Peyer's patch (tissue), 4 donors: ENCODE data around the gene ADAMTS2. TPM values are rescaled to one million over a fixed set of nuclear protein-coding genes. Genes with fewer than 3 reads are reported as not detected.

Experiments
- DNase-seq, 3 donors: peaks; one replicate each; pipeline ENCODE4 v3.0.0-alpha.2; 2017 to 2019
- H3K27ac ChIP-seq, 4 donors: fragments of 200-600 bp; sonication (generic); one replicate each; pipeline ENCODE4 v1.5.1; 2016 to 2019
- H3K27me3 ChIP-seq, 2 donors: fragments of 200-600 bp; sonication (generic); one replicate each; pipeline ENCODE4 v1.5.1; 2019
- H3K36me3 ChIP-seq, 3 donors: fragments of 200-600 bp; sonication (generic); one replicate each; pipeline ENCODE4 v1.5.1; 2016 to 2019
- H3K4me1 ChIP-seq, 4 donors: fragments of 200-600 bp; sonication (generic); one replicate each; pipeline ENCODE4 v1.5.1; 2016 to 2019
- H3K4me3 ChIP-seq, 4 donors: fragments of 200-600 bp; sonication (generic); 1 replicate in 3 of 4; 2 replicates in 1 of 4; pipeline ENCODE4 v1.5.1; 2016 to 2019; ENCODE audit warnings: mild to moderate bottlenecking in 1 of 4
- H3K9me3 ChIP-seq, 4 donors: fragments of 200-600 bp; sonication (generic); one replicate each; pipeline ENCODE4 v1.5.1; 2016 to 2019; ENCODE audit warnings: mild to moderate bottlenecking in 1 of 4
- POLR2A ChIP-seq, 2 donors: fragments of 450-650 bp; IDR thresholded peaks; one replicate each; pipeline ENCODE4 v1.5.1; 2017; ENCODE audit warnings: antibody characterized with exemption in 2 of 2, mild to moderate bottlenecking in 2 of 2, moderate library complexity in 2 of 2
- total RNA-seq, 4 donors: library from RNA; depleted of rRNA; stranded (reverse); fragments of >200 nt; gene quantifications; one replicate each; pipeline ENCODE4 v1.1.0, GENCODE V29; 2016
- TF ChIP-seq, protein P1 (sequence below), 6 experiments: fragments of 450-650 bp in 4 of 6; fragments of 200-600 bp in 2 of 6; sonication (generic) in 1 of 6; IDR thresholded peaks; one replicate each; pipeline ENCODE4 v1.5.1; 2017 to 2019; ENCODE audit warnings: antibody characterized with exemption in 6 of 6, mild to moderate bottlenecking in 3 of 6, moderate library complexity in 1 of 6

Gene ADAMTS2
- total RNA-seq, 4 donors from 2014 or later, result 5.3 to 90.0 (median 9.5) TPM

DNA sequence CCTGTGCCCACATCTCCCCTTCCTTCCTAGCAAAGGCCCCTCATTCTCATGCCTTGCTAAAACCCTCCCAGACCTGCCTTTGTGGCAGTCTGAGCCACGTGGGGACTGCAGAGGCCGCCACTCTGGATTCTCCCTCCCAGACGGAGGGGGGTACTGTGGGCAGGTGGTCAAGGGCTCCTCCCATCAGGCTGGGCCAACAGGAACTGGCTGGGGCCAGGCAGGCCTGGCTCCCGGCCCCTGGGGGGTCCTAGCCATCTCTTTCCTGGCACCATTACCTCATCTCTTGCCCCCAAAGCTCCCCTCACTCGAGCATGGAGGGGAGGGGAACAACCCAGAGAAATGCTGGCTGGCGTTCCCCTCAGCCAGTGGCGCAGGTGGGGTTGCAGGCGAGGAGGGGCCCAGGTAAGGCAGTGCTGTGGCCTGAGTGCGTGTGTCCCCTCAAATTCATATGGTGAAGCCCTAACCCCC is 196.5 kb downstream of the ADAMTS2 start:
- Histone ChIP-seq H3K9me3 (no peaks in the 10 kb centered on the region), H3K27ac (no peak overlapping the region), H3K27me3 (no peaks in the 10 kb centered on the region), H3K36me3 (no peaks in the 10 kb centered on the region), H3K4me3 (no peak overlapping the region), H3K4me1 (no peaks in the 10 kb centered on the region)
- TF ChIP-seq, protein P1, sequence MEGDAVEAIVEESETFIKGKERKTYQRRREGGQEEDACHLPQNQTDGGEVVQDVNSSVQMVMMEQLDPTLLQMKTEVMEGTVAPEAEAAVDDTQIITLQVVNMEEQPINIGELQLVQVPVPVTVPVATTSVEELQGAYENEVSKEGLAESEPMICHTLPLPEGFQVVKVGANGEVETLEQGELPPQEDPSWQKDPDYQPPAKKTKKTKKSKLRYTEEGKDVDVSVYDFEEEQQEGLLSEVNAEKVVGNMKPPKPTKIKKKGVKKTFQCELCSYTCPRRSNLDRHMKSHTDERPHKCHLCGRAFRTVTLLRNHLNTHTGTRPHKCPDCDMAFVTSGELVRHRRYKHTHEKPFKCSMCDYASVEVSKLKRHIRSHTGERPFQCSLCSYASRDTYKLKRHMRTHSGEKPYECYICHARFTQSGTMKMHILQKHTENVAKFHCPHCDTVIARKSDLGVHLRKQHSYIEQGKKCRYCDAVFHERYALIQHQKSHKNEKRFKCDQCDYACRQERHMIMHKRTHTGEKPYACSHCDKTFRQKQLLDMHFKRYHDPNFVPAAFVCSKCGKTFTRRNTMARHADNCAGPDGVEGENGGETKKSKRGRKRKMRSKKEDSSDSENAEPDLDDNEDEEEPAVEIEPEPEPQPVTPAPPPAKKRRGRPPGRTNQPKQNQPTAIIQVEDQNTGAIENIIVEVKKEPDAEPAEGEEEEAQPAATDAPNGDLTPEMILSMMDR (IDR thresholded peaks at IDR 0.05), result no peak
- no peak for TF ChIP-seq POLR2A (IDR thresholded peaks at IDR 0.05)
- DNase-seq, result no peak

DNA sequence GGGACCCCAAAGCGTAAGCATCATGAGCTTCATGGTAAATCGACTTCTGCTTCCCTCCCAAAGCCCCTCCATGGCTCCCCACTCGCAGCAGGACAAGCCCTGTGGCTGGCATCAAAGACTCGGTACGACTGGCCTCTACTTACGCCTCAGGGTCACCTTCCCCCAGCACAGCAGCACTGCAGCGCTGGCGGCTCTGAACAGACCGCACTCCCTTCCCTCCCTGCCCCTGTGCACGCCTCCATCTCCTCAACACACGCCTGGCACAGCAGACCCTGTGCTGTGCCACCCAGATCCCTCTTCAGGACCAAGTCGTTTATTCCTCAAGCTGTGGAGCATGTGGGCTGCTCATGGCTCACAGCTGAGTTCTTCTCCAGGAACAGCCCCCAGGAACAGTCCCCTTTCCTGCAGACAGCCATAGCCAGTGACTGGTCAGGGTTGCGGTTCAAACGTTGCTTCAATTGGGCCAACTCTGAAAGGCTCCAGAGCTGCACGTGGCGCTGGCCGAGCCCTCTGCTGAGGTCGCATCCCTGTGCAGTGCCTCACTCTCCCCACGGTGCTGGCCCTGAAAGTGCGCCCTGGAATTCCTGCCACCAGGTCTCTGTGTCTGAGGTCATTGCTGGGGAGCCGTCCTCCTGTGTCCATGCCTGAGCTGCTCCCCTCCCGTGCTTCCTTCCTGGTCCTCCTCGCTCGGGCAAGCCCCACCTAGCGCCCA is 197.1 kb downstream of the ADAMTS2 start:
- no peak overlapping the region for H3K27ac ChIP-seq

DNA sequence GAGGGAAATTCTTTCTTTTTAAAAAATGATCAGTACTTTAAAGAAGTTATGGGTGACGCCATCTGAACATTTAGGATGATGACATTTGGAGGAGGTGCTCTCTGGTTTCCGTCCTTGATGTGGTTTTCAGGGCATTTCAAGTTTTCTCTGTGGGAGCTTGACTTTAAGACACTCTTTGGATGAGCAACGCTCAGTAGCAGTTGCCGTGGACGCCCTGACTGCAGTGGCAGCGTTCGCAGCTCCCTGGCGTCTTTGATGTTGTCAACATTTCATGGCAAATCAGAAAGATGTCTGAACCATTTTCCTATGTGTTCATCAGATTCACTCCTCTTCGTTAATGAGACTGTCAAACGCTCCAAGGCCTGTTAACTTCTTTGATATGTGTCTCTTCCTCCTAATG is 199.0 kb downstream of the ADAMTS2 start:
- TF ChIP-seq POLR2A (IDR thresholded peaks at IDR 0.05), result no peak
- TF ChIP-seq, protein P1 (IDR thresholded peaks at IDR 0.05), result no peak
- Histone ChIP-seq H3K4me1 (no peaks in the 10 kb centered on the region), H3K27me3 (no peaks in the 10 kb centered on the region), H3K27ac (no peak overlapping the region), H3K36me3 (no peaks in the 10 kb centered on the region), H3K4me3 (no peak overlapping the region), H3K9me3 (no peaks in the 10 kb centered on the region)
- DNase-seq, result no peak

More for the DNA sequence above, 197.1 kb downstream of the ADAMTS2 start:
- no peak for DNase-seq
- H3K36me3 ChIP-seq, result no peaks in the 10 kb centered on the region
- TF ChIP-seq, protein P1 (IDR thresholded peaks at IDR 0.05), result no peak
- no peak for TF ChIP-seq POLR2A (IDR thresholded peaks at IDR 0.05)
- no peaks in the 10 kb centered on the region for H3K27me3 ChIP-seq
- no peaks in the 10 kb centered on the region for H3K9me3 ChIP-seq
- no peaks in the 10 kb centered on the region for H3K4me1 ChIP-seq
- no peak overlapping the region for H3K4me3 ChIP-seq

DNA sequence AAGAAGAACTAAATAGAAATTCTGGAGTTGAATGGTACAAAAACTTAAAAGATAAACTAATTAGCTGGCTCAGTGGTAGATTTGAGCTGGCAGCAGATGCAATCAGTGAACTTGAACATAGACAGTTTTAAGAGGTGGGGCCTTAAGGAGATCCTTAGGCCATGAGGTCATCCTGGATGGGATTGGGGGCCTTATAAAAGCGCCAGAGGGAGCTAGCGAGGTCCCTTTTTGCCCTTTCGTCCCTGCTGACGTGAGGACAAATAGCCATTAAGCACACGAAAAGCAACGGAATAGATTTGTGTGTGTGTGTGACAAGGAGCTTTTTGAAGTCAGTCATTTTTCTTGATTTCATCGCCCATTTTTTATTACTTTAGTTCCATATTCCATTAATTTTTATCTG is 201.8 kb downstream of the ADAMTS2 start:
- Histone ChIP-seq H3K4me3 (no peak overlapping the region), H3K36me3 (no peaks in the 10 kb centered on the region), H3K27me3 (no peaks in the 10 kb centered on the region), H3K9me3 (no peaks in the 10 kb centered on the region), H3K4me1 (no peaks in the 10 kb centered on the region), H3K27ac (no peak overlapping the region)
- TF ChIP-seq, protein P1 (IDR thresholded peaks at IDR 0.05), result no peak
- no peak for TF ChIP-seq POLR2A (IDR thresholded peaks at IDR 0.05)
- DNase-seq, result no peak

DNA sequence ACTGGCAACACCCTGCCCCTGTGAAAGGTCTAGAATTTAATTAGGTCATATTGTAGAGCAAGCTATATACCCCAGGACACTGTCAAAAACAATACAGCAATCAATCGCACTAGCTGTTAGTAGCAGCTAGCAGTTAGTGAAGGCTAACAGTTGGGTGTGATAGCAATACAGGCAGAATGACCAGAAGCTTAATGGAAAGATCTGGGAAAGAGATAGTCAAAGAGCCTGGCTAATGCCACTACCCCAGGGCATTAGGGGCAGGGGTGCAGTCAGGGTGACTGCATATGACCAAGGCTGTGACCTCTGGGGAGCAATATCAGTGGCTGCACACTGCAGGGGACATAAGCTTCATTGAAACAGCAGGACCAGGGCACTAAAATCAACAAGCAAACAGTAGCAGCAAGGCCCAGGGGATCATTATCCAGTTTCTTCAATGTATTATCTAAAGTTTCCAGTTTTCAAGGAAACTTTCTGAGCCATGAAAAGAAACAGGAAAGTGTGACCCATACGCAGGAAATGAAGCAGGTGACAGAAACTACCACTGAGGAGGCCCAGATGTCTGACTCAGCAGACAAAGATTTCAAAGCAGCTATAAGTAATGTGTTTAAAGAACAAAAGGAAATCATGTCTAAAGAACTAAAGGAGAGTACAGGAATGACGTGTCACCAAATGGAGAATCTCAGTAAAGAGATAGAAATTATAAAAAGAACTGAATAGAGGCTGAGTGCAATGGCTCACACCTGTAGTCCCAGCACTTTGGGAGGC is 202.6 kb downstream of the ADAMTS2 start:
- no peaks in the 10 kb centered on the region for H3K36me3 ChIP-seq
- TF ChIP-seq POLR2A (IDR thresholded peaks at IDR 0.05), result no peak
- TF ChIP-seq, protein P1 (IDR thresholded peaks at IDR 0.05), result no peak
- H3K4me1 ChIP-seq, result no peaks in the 10 kb centered on the region
- H3K27ac ChIP-seq, result no peak overlapping the region
- DNase-seq, result no peak
- no peaks in the 10 kb centered on the region for H3K27me3 ChIP-seq
- no peak overlapping the region for H3K4me3 ChIP-seq
- H3K9me3 ChIP-seq, result no peaks in the 10 kb centered on the region
